HG03432 (cell line): ENCODE results near the gene CCDC71L.
"Not testable (repeated sequence)": the region's sequence is repeated elsewhere in the genome, so short reads cannot be mapped to it uniquely, and the experiment has no call there.

Source experiments
- ATAC-seq: cut with Tn5 transposase; IDR thresholded peaks from one replicate; pipeline ENCODE4 v1.9.1; 2021; ENCODE audit warnings: mild to moderate bottlenecking, moderate library complexity; ENCODE audit not compliant: unreplicated experiment

CCDC71L gene

GRCh38 chr7:106660862-106661720, at the start of gene CCDC71L:
TSS of gene CCDC71L (minus strand) at chr7:106661158. CDS start at chr7:106660896, 262 bp downstream.
- ATAC-seq = peak; percentile 78

GRCh38 chr7:106709604-106710003, 48.6 kb upstream of the CCDC71L start:
- ATAC-seq = not testable (repeated sequence)

- ATAC-seq = peak; percentile 64
These were observed 43.3 kb upstream of the CCDC71L start for GRCh38 chr7:106704000-106704840.

- no peak for ATAC-seq
These were observed 32.9 kb upstream of the CCDC71L start for GRCh38 chr7:106693677-106694353.

GRCh38 chr7:106692450-106693051, 31.6 kb upstream of the CCDC71L start:
- ATAC-seq = no peak

GRCh38 chr7:106688161-106688560, 27.2 kb upstream of the CCDC71L start:
- not testable (repeated sequence) for ATAC-seq

GRCh38 chr7:106683941-106684340, 23.0 kb upstream of the CCDC71L start:
- ATAC-seq = no peak

- no peak for ATAC-seq
These were observed 21.0 kb upstream of the CCDC71L start for GRCh38 chr7:106681815-106682495.

GRCh38 chr7:106679153-106679931, 18.4 kb upstream of the CCDC71L start:
- ATAC-seq = no peak

GRCh38 chr7:106678795-106679152, 17.8 kb upstream of the CCDC71L start:
- ATAC-seq = no peak

GRCh38 chr7:106676506-106676905, 15.5 kb upstream of the CCDC71L start:
- not testable (repeated sequence) for ATAC-seq

- ATAC-seq = not testable (repeated sequence)
These were observed 12.7 kb upstream of the CCDC71L start for GRCh38 chr7:106673688-106674087.

GRCh38 chr7:106671930-106672329, 11.0 kb upstream of the CCDC71L start:
- ATAC-seq = not testable (repeated sequence)

- ATAC-seq = no peak
These were observed 10.2 kb upstream of the CCDC71L start for GRCh38 chr7:106671160-106671559.

GRCh38 chr7:106668861-106669524, 8.0 kb upstream of the CCDC71L start:
- ATAC-seq = no peak

- ATAC-seq = no peak
These were observed 5.4 kb upstream of the CCDC71L start for GRCh38 chr7:106666353-106666752.

- no peak for ATAC-seq
These were observed 3.4 kb upstream of the CCDC71L start for GRCh38 chr7:106664343-106664742.

GRCh38 chr7:106659963-106660861, 746 bp downstream of the CCDC71L start:
- peak; percentile 69 for ATAC-seq
